MCF 10A (cell line): ENCODE results near the gene NUB1. TPM values are rescaled to one million over a fixed set of nuclear protein-coding genes. Genes with fewer than 3 reads are reported as not detected.

Source experiments
- BruUV-seq: library from RNA; stranded (reverse); fragments of 400-500 nt; replicated peaks from 2 replicates; lab custom pipeline; 2021; lab: Mats Ljungman, UMichigan
- CTCF ChIA-PET: fragments of 300-600 bp; sonication (Branson Sonifier 250); formaldehyde crosslinking; extraction: SDS; loops from one replicate; lab custom pipeline; 2021; ENCODE audit warnings: antibody characterized with exemption, inconsistent platforms; lab: Yijun Ruan, JAX
- POLR2A ChIA-PET: fragments of 300-600, 350-650 bp; sonication (Branson Sonifier 250); formaldehyde crosslinking; extraction: SDS; loops from one replicate; lab custom pipeline; 2020; ENCODE audit warnings: antibody characterized with exemption, inconsistent platforms; lab: Yijun Ruan, JAX
- DNase-seq: peaks from one replicate; pipeline ENCODE4 v3.0.0-alpha.2; 2018; ENCODE audit not compliant: unreplicated experiment
- H3K27ac Mint-ChIP-seq: one replicate; pipeline ENCODE4 v1.8.0; 2022; ENCODE audit warnings: mild to moderate bottlenecking, low read depth, mixed read lengths; ENCODE audit not compliant: unreplicated experiment
- H3K27me3 Mint-ChIP-seq: one replicate; pipeline ENCODE4 v1.8.0; 2022; ENCODE audit warnings: mixed read lengths; ENCODE audit not compliant: insufficient read depth, unreplicated experiment
- H3K36me3 Mint-ChIP-seq: one replicate; pipeline ENCODE4 v1.8.0; 2022; ENCODE audit warnings: mild to moderate bottlenecking, moderate library complexity, mixed read lengths; ENCODE audit not compliant: insufficient read depth, unreplicated experiment
- H3K4me1 Mint-ChIP-seq: one replicate; pipeline ENCODE4 v1.8.0; 2022; ENCODE audit warnings: mixed read lengths; ENCODE audit not compliant: insufficient read depth, unreplicated experiment
- H3K4me3 Mint-ChIP-seq: one replicate; pipeline ENCODE4 v1.8.0; 2022; ENCODE audit warnings: mild to moderate bottlenecking, moderate library complexity, mixed read lengths; ENCODE audit not compliant: unreplicated experiment
- H3K9me3 Mint-ChIP-seq: one replicate; pipeline ENCODE4 v1.8.0; 2022; ENCODE audit warnings: mixed read lengths; ENCODE audit not compliant: unreplicated experiment
- CTCF ChIP-seq: fragments of 200-600 bp; IDR thresholded peaks from one replicate; pipeline ENCODE4 v1.8.0; 2022; ENCODE audit warnings: antibody characterized with exemption, mild to moderate bottlenecking; ENCODE audit not compliant: unreplicated experiment
- intact Hi-C: fragments of 100-400 bp; cut with micrococcal nuclease; formaldehyde crosslinking; loops from 2 replicates; pipeline ENCODE4 v1.14.1; 2022
- total RNA-seq: library from RNA; stranded (reverse); gene quantifications from 2 replicates; pipeline ENCODE4 v1.2.3, GENCODE V29; 2022

NUB1 gene
- total RNA-seq, 1 experiment from 2014 or later = 53.3 TPM

DNA sequence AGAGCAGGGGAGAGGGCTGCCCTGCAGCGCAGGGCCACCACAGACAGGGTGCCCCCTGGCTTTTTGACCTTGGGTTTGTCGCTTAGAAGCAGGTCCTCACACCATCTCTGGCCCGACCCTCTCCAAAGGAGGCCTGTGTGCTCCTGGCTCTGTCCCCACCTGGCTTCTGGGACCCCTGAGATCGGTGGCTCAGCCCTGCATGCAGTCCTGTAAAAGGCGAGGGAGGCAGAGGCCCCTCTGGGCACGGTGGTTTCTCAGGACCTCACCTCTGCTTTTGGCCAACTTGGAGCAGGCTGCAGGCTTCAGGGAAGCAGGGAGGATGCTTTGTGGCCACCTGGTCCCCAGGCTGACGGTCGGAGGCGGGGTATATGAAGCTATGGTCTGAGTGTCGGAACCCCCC lies 46.8 kb downstream of the NUB1 start:
- no peak overlapping the region for H3K4me3 Mint-ChIP-seq
- no peaks in the 10 kb centered on the region for H3K9me3 Mint-ChIP-seq
- peaks cover 42% of the 10 kb centered on the region for H3K27me3 Mint-ChIP-seq
- peaks cover 6% of the 10 kb centered on the region for H3K36me3 Mint-ChIP-seq
- ChIA-PET POLR2A (no interaction called here), CTCF (no interaction called here)
- no peaks in the 10 kb centered on the region for H3K4me1 Mint-ChIP-seq
- BruUV-seq = no TSS peak
- no peak for DNase-seq
- intact Hi-C loops = no loop called here
- no peak overlapping the region for H3K27ac Mint-ChIP-seq
- TF ChIP-seq CTCF = no peak

DNA sequence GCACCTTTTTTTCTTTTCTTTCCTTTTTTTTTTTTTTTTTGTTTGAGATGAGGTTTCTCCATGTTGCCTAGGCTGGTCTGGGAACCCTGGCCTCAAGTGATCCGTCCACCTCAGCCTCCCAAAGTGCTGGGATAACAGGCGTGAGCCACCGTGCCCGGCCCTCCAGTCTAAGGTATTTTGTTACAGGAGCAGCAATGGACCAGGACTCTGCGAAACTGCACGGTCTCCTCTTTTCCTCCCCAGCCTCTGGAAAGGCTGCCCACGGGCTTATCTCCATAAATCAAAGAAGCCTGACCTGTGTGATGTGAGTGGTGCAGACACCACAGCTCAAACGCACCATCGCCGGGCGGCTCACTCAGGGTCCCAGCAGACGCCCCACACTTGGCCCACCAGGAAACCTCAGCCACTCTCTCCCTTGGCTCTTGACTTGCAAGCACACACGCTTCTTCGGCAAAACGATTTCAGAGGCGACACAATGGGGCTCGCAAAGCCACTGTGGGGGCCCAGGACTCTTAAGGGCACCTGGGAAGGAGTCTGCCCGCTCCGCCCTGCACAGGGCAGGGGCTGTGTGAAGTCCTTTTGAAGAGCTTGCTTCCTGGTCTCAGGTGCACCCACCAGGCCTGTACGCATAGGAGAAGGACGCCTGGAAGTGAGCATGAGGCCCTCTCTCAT lies 47.6 kb downstream of the NUB1 start:
- BruUV-seq = no TSS peak
- intact Hi-C loops = no loop called here
- H3K36me3 Mint-ChIP-seq = peaks cover 6% of the 10 kb centered on the region
- no peaks in the 10 kb centered on the region for H3K9me3 Mint-ChIP-seq
- POLR2A ChIA-PET = no interaction called here
- DNase-seq = no peak
- no peak overlapping the region for H3K27ac Mint-ChIP-seq
- CTCF ChIA-PET = interaction anchor here (0.6 kb wide), 1 partner anchor 367 kb away, joined by 4 read pairs; no protein-coding TSS in a partner anchor
- peaks cover 45% of the 10 kb centered on the region for H3K27me3 Mint-ChIP-seq
- H3K4me3 Mint-ChIP-seq = no peak overlapping the region
- TF ChIP-seq CTCF = no peak
- no peaks in the 10 kb centered on the region for H3K4me1 Mint-ChIP-seq

DNA sequence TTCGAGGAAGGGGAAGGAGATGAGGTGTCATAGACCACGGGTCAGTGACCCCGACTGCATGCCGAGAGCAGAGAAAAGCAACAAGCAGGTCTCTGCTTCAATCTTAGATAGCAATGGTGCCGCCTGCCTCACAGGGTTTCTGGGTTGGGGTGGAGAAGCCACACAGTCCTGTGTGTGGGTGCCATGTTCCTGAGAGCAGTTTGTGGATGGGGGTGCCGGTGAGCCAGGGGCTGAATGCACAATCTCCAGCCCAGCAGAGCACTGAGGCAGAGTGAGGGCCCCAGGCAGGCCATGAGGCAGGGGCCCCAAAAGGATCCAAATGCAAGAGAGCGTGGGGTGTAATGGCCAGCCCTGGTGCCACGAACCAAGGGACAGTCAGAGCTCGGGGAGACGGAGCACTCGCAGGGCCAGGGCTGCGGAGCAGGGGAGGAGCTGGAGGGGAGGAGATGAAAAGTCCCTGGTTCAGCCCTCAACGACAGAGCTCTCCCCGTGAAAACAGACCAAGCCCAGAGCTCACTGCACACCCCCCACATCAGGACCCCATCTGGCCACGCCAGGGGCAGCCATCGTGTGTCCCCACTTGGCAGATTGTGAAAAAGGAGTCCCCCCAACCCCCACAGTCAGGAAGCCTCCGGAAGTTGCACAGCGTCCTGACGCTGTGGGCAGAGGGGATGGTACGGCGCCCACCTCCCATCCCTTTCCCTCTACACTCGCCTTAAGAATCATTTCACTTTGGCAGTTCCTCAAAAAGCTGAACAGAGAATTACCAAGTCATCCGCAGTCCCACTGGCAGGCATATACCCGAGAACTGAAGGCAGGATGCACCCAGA lies 48.4 kb downstream of the NUB1 start:
- H3K9me3 Mint-ChIP-seq = no peaks in the 10 kb centered on the region
- no peaks in the 10 kb centered on the region for H3K4me1 Mint-ChIP-seq
- no peak for TF ChIP-seq CTCF
- peaks cover 45% of the 10 kb centered on the region for H3K27me3 Mint-ChIP-seq
- peaks cover 2% of the 10 kb centered on the region for H3K36me3 Mint-ChIP-seq
- no TSS peak for BruUV-seq
- POLR2A ChIA-PET = interaction anchor here (0.6 kb wide), 2 partner anchors 152 to 163 kb away, joined by 3 read pairs; no protein-coding TSS in a partner anchor
- no peak overlapping the region for H3K27ac Mint-ChIP-seq
- H3K4me3 Mint-ChIP-seq = no peak overlapping the region
- DNase-seq = no peak
- CTCF ChIA-PET = interaction anchor here (0.6 kb wide), 1 partner anchor 367 kb away, joined by 4 read pairs; no protein-coding TSS in a partner anchor
- intact Hi-C loops = no loop called here

DNA sequence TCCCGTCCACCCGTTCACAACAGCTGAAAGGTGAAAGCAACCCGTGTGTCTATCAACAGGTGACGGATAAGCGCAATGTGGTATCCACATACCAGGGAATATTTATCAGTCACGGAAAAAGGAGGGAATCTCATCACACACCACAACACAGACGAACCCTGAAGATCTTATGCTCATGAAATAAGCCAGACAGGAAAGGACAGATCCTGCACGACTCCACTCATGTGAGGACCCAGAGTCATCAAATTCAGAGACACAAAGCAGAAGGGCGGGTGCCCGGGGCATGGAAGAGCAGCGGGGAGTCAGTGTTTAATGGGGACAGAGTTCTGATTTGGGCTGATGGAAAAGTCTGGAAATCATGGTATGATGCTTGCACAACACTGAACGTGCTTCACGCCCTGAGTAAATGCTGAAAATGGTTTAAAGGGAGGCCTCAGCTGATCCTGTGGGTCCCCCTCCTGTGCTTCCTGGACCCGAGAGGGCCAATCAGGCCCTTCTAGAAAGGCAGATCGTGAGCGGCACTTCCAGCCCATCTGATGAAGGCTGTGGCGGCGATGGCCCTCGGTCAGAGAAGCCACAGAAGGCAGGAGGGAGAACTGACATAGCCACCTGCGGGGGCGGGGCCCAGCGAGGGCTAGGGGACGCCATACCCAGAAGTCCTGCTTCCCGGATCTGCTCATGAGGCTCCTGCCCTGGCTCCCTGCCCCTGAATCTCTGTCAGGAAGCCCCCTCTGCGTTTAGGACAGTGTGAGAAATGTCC lies 49.2 kb downstream of the NUB1 start:
- BruUV-seq = no TSS peak
- intact Hi-C loops = no loop called here
- CTCF ChIA-PET = no interaction called here
- Mint-ChIP-seq H3K9me3 (no peaks in the 10 kb centered on the region), H3K4me1 (no peaks in the 10 kb centered on the region), H3K27ac (no peak overlapping the region), H3K27me3 (peaks cover 45% of the 10 kb centered on the region), H3K36me3 (no peaks in the 10 kb centered on the region), H3K4me3 (no peak overlapping the region)
- TF ChIP-seq CTCF = no peak
- no peak for DNase-seq
- POLR2A ChIA-PET = interaction anchor here (0.6 kb wide), 2 partner anchors 151 to 163 kb away, joined by 3 read pairs; no protein-coding TSS in a partner anchor
